PC-3 (cell line): ENCODE results near the gene LRPPRC. TPM values are rescaled to one million over a fixed set of nuclear protein-coding genes. Genes with fewer than 3 reads are reported as not detected.

Source experiments
- ATAC-seq: fragments of 200-7000 bp; cut with Tn5 transposase; 2 replicates; pipeline ENCODE4 v1.9.1; 2020; ENCODE audit warnings: mild to moderate bottlenecking, moderate library complexity
- Bru-seq: library from RNA; stranded (reverse); fragments of 400-500 nt; gene quantifications from one replicate; lab custom pipeline; 2021; lab: Mats Ljungman, UMichigan
- BruChase-seq, 2 experiments: library from RNA; stranded (reverse); fragments of 400-500 nt; gene quantifications; one replicate each; lab custom pipeline; 2021; lab: Mats Ljungman, UMichigan
- BruUV-seq: library from RNA; stranded (reverse); fragments of 400-500 nt; replicated peaks from 2 replicates; lab custom pipeline; 2021; lab: Mats Ljungman, UMichigan
- CTCF ChIA-PET: fragments of 300-600 bp; sonication (Branson Sonifier 250); formaldehyde crosslinking; loops from one replicate; lab custom pipeline; 2022; ENCODE audit warnings: antibody characterized with exemption; lab: Charles Lee
- POLR2A ChIA-PET: fragments of 300-600 bp; sonication (Branson Sonifier 250); formaldehyde crosslinking; loops from one replicate; lab custom pipeline; 2022; ENCODE audit warnings: antibody characterized with exemption; ENCODE audit not compliant: unreplicated experiment; lab: Charles Lee
- DNase-seq: peaks from one replicate; pipeline ENCODE4 v3.0.0-alpha.2; 2015
- H2AFZ ChIP-seq: fragments of 300-600 bp; sonication (generic); 2 replicates; pipeline ENCODE4 v1.6.0; 2016; ENCODE audit warnings: antibody characterized with exemption, low read length
- H3F3A ChIP-seq: fragments of 300-600 bp; sonication (generic); one replicate; pipeline ENCODE4 v1.6.0; 2017; ENCODE audit warnings: antibody characterized with exemption, low read length, control low read depth, mild to moderate bottlenecking; ENCODE audit not compliant: unreplicated experiment
- H3K27ac ChIP-seq: fragments of 300-600 bp; sonication (generic); 2 replicates; pipeline ENCODE4 v1.5.1; 2016; ENCODE audit warnings: mild to moderate bottlenecking, low read length
- H3K27me3 ChIP-seq: fragments of 300-600 bp; sonication (generic); 2 replicates; pipeline ENCODE4 v1.6.1; 2016; ENCODE audit warnings: low read length, mixed read lengths
- H3K36me3 ChIP-seq: fragments of 300-600 bp; sonication (generic); 2 replicates; pipeline ENCODE4 v1.6.1; 2016; ENCODE audit warnings: low read depth, mixed run types, low read length, mixed read lengths
- H3K4me1 ChIP-seq: fragments of 300-600 bp; sonication (generic); 2 replicates; pipeline ENCODE4 v1.5.1; 2016; ENCODE audit warnings: low read length; ENCODE audit not compliant: insufficient read depth
- H3K4me2 ChIP-seq: fragments of 300-600 bp; sonication (generic); 2 replicates; pipeline ENCODE4 v1.6.0; 2016; ENCODE audit warnings: low read length
- H3K4me3 ChIP-seq: fragments of 300-600 bp; sonication (generic); 2 replicates; pipeline ENCODE4 v1.5.1; 2016; ENCODE audit warnings: mild to moderate bottlenecking, low read length, mixed read lengths
- H3K79me2 ChIP-seq: fragments of 300-600 bp; sonication (generic); 2 replicates; pipeline ENCODE4 v1.6.1; 2017; ENCODE audit warnings: low read length, mixed read lengths
- H3K9ac ChIP-seq: fragments of 300-600 bp; sonication (generic); 2 replicates; pipeline ENCODE4 v1.6.0; 2016; ENCODE audit warnings: mild to moderate bottlenecking, low read length
- H3K9me2 ChIP-seq: fragments of 300-600 bp; sonication (generic); replicated peaks from 2 replicates; pipeline ENCODE4 v1.6.1; 2016; ENCODE audit warnings: mixed run types, low read length, mixed read lengths
- H3K9me3 ChIP-seq: fragments of 300-600 bp; sonication (generic); 2 replicates; pipeline ENCODE4 v1.6.1; 2016; ENCODE audit warnings: low read length, mixed read lengths
- H4K20me1 ChIP-seq: fragments of 300-600 bp; sonication (generic); 2 replicates; pipeline ENCODE4 v1.6.1; 2016; ENCODE audit warnings: low read length, mixed read lengths
- EZH2 ChIP-seq: fragments of 300-600 bp; sonication (generic); IDR thresholded peaks from one replicate; pipeline ENCODE4 v1.6.1; 2017; ENCODE audit warnings: antibody characterized with exemption, mild to moderate bottlenecking, low read length; ENCODE audit not compliant: unreplicated experiment
- EZH2phosphoT487 ChIP-seq: fragments of 300-600 bp; sonication (generic); IDR thresholded peaks from 2 replicates; pipeline ENCODE4 v1.6.1; 2018; ENCODE audit warnings: mild to moderate bottlenecking, antibody characterized with exemption, low read length, borderline replicate concordance
- intact Hi-C: fragments of 100-400 bp; cut with micrococcal nuclease; formaldehyde crosslinking; loops from 2 replicates; pipeline ENCODE4 v1.9.0; 2023
- long read RNA-seq: library from polyadenylated mRNA; unstranded; transcript quantifications from one replicate; pipeline ENCODE4 v2.0.0, GENCODE V29; 2021; ENCODE audit not compliant: unreplicated experiment
- total RNA-seq: library from RNA; depleted of rRNA; stranded (reverse); fragments of >200 nt; gene quantifications from 2 replicates; pipeline ENCODE4 v1.2.3, GENCODE V29; 2014; rRNA removed
- TF ChIP-seq, protein P1 (sequence below): fragments of 300-600 bp; sonication (generic); conservative IDR thresholded peaks from 2 replicates; pipeline ENCODE4 v1.5.1; 2017; ENCODE audit warnings: antibody characterized with exemption, low read depth, mild to moderate bottlenecking, low read length

The LRPPRC gene
- 94.8 and 113 TPM in 2 replicates for total RNA-seq
- percentile 92 among the genes with signal in this experiment for Bru-seq, nascent RNA
- BruChase-seq, experiment 1, labeled RNA remaining after a 6-hour chase, result percentile 91 among the genes with signal in this experiment
- percentile 95 among the genes with signal in this experiment for BruChase-seq, experiment 2, labeled RNA remaining after a 2-hour chase
- long read RNA-seq, full-length matches to known transcripts, result 251 of 354 reads
- long read RNA-seq, partial matches to known transcripts, result 59 of 354 reads
- long read RNA-seq, other reads (novel, unspliced or antisense), result 44 of 354 reads

DNA sequence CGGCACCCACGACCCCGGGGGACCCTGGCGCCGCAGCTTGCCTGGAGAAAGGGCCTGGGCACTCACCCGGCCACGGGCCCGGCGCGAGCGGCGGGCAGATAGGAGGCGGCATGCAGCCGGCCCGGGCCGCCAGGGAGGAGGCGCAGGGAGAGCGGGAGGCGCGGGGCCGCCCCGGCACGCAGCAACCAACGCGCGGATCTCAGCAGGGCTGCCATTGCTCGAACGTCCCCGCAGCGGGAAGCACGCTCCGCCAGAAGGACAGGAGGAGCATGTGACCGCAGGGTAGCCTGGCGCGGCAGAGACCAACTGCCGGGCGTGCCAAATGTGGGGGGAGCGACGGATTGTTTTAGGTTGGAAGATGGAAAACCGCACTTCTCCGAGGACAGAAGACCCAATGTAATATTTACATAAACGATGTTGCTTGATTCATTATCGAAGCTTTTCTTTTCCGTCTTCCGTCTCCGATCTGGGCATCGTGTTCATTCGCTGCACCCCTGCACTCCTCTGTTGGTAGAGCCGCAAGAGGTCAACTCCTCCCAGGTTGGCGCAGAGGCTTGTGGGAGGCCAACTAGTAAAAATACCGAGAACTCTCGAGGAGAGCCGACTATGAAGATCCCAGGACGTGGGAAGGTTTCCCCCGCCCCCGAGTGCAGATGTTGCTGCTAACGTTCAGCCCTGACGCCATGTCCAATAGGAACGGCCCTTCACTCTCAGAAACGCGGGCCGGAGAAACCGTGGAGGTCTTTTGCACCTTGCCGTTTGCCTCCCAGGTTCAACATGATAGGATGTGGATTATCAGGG is at the start of gene LRPPRC:
Gene LRPPRC, minus strand, starts transcription at position 257 of the 801 bp plus-strand sequence. Its CDS starts 42 bp downstream, at position 215.
- Histone ChIP-seq H3K9me2 (no peaks in the 10 kb centered on the region), H3K9ac (peak within 1 kb of the TSS; percentile 96), H3K79me2 (peaks cover 51% of the 10 kb centered on the region), H2AFZ (peak within 1 kb of the TSS; percentile 92), H3K27me3 (no peaks in the 10 kb centered on the region), H3K36me3 (peaks cover 30% of the 10 kb centered on the region), H3K4me1 (peaks cover 13% of the 10 kb centered on the region), H3K4me3 (peak within 1 kb of the TSS; percentile 89), H3F3A (no peaks in the 10 kb centered on the region), H3K9me3 (no peaks in the 10 kb centered on the region), H3K27ac (peak within 1 kb of the TSS; percentile 33; the same call in 1 of the 2 replicates), H4K20me1 (peaks cover 41% of the 10 kb centered on the region), H3K4me2 (peak within 1 kb of the TSS; percentile 89)
- no TSS peak for BruUV-seq
- ChIA-PET POLR2A (no interaction called here), CTCF (no interaction called here)
- ATAC-seq (peak; percentile 93), DNase-seq (peak; percentile 94)
- intact Hi-C loops, result loop anchor here (5.0 kb wide), 1 partner anchor 171 kb away; the partner anchor contains the start of gene PPM1B
- TF ChIP-seq, protein P1, sequence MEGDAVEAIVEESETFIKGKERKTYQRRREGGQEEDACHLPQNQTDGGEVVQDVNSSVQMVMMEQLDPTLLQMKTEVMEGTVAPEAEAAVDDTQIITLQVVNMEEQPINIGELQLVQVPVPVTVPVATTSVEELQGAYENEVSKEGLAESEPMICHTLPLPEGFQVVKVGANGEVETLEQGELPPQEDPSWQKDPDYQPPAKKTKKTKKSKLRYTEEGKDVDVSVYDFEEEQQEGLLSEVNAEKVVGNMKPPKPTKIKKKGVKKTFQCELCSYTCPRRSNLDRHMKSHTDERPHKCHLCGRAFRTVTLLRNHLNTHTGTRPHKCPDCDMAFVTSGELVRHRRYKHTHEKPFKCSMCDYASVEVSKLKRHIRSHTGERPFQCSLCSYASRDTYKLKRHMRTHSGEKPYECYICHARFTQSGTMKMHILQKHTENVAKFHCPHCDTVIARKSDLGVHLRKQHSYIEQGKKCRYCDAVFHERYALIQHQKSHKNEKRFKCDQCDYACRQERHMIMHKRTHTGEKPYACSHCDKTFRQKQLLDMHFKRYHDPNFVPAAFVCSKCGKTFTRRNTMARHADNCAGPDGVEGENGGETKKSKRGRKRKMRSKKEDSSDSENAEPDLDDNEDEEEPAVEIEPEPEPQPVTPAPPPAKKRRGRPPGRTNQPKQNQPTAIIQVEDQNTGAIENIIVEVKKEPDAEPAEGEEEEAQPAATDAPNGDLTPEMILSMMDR, result no peak
- TF ChIP-seq EZH2phosphoT487, result no peak
- no peak for TF ChIP-seq EZH2

DNA sequence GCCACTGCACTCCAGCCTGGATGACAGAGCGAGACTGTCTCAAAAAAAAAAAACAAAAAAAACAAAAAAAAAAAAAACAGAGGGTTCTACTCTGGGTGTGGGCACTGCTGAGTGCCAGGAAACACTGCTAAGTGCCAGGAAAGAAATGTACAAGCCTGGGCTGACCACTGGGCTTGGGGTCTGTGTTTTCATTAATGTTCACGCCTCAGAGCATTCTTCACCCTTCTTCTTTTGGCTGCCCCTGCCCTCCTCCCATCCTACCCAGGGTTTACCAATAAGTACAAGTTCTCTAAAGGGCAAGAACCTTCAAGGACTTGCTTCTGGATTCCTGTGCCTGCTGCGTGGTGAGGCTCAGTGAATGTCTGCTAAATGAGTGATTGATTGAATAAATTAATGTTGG is 49.3 kb upstream of the LRPPRC start:
- Histone ChIP-seq H4K20me1 (no peaks in the 10 kb centered on the region), H3K27me3 (0 out of 2 replicates have a peak, but pooled peaks cover 5% of the 10 kb centered on the region), H3K36me3 (no peaks in the 10 kb centered on the region), H3F3A (no peaks in the 10 kb centered on the region), H3K9me3 (no peaks in the 10 kb centered on the region), H2AFZ (no peak overlapping the region), H3K4me1 (no peaks in the 10 kb centered on the region), H3K27ac (no peak overlapping the region), H3K9me2 (no peaks in the 10 kb centered on the region), H3K4me2 (no peak overlapping the region), H3K79me2 (no peaks in the 10 kb centered on the region), H3K9ac (no peak overlapping the region), H3K4me3 (no peak overlapping the region)
- ATAC-seq, result no peak
- intact Hi-C loops, result no loop called here
- BruUV-seq, result no TSS peak
- ChIA-PET CTCF (no interaction called here), POLR2A (interaction anchor here (0.6 kb wide), 1 partner anchor 341 kb away, joined by 3 read pairs; no protein-coding TSS in a partner anchor)
- DNase-seq, result no peak
- TF ChIP-seq EZH2phosphoT487 (no peak), EZH2 (no peak)
- TF ChIP-seq, protein P1, result no peak
